Right lobe of liver (tissue), 6 donors: Measurements from ENCODE around the gene AMPD1. TPM values are rescaled to one million over a fixed set of nuclear protein-coding genes. Genes with fewer than 3 reads are reported as not detected.

Experiments used
- ATAC-seq, 4 donors: fragments of 200-7000 bp; cut with Tn5 transposase; one replicate each; pipeline ENCODE4 v1.9.1; 2020; ENCODE audit warnings: mild to moderate bottlenecking in 4 of 4, moderate library complexity in 4 of 4
- DNase-seq, 3 donors: peaks; one replicate each; pipeline ENCODE4 v3.0.0-alpha.2; 2020
- H3K27ac ChIP-seq, 3 donors: fragments of 200-600 bp; one replicate each; pipeline ENCODE4 v1.8.0; 2022
- H3K27me3 ChIP-seq, 2 donors: fragments of 200-600 bp; one replicate each; pipeline ENCODE4 v1.8.0; 2022
- H3K36me3 ChIP-seq, 4 donors: fragments of 200-600 bp; sonication (generic) in 1 of 4; one replicate each; pipeline versions ENCODE4 v1.5.1 to v1.8.0; 2017 to 2022; ENCODE audit warnings: control low read depth in 1 of 4
- H3K4me1 ChIP-seq, 4 donors: fragments of 200-600 bp; sonication (generic) in 1 of 4; one replicate each; pipeline versions ENCODE4 v1.5.1 to v1.8.0; 2017 to 2022; ENCODE audit warnings: control low read depth in 1 of 4
- H3K4me3 ChIP-seq, 3 donors: fragments of 200-600 bp; one replicate each; pipeline ENCODE4 v1.8.0; 2022
- H3K9me3 ChIP-seq, 4 donors: fragments of 200-600 bp; sonication (generic) in 1 of 4; one replicate each; pipeline versions ENCODE4 v1.5.1 to v1.8.0; 2017 to 2022; ENCODE audit warnings: control low read depth in 1 of 4
- POLR2A ChIP-seq: fragments of 450-650 bp; IDR thresholded peaks from one replicate; pipeline ENCODE4 v1.6.1; 2017; ENCODE audit warnings: antibody characterized with exemption, mild to moderate bottlenecking
- WGBS: methylation state at CpG from one replicate; pipeline ENCODE4 v1.1.6; 2018; ENCODE audit warnings: low coverage, low lambda C conversion rate; ENCODE audit not compliant: insufficient coverage; ENCODE audit errors: missing lambda C conversion rate; 5-methylcytosine and 5-hydroxymethylcytosine counted together
- intact Hi-C, 2 donors: fragments of 100-400 bp; cut with DNase I; formaldehyde crosslinking; loops; one replicate each; pipeline versions ENCODE4 v1.11.2 to v1.14.1; 2022
- total RNA-seq, 6 experiments: library from RNA; depleted of rRNA in 2 of 6; stranded (reverse); fragments of >200 nt in 2 of 6; fragmentation: NEBNext Ultra II Directional in 3 of 6; extraction: Animal tissue kit (Norgen Biotek cat#: 25700) in 3 of 6; gene quantifications; one replicate each; pipeline versions ENCODE4 v1.1.0 to v1.2.4, GENCODE V29; 2016 to 2023
- TF ChIP-seq, protein P1 (sequence below), 4 donors: fragments of 200-600 bp in 3 of 4; fragments of 450-650 bp in 1 of 4; IDR thresholded peaks; one replicate each; pipeline versions ENCODE4 v1.5.1 to v1.8.0; 2016 to 2022; ENCODE audit warnings: antibody characterized with exemption in 4 of 4, mild to moderate bottlenecking in 2 of 4
- donor health status: DM: no; HTN: yes; CAD: no.
- donor health status: DM: no; HTN: no; CAD: no.
- donor health status: DM: no; HTN: no; CAD: no.
- donor health status: DM: no; HTN: yes; CAD: no.
- donor health status: DM: no; HTN: yes; CAD: no.

AMPD1 gene
- total RNA-seq, 6 experiments from 2014 or later = 0.12 to 0.19 (median 0.13) TPM; not detected in 3

DNA sequence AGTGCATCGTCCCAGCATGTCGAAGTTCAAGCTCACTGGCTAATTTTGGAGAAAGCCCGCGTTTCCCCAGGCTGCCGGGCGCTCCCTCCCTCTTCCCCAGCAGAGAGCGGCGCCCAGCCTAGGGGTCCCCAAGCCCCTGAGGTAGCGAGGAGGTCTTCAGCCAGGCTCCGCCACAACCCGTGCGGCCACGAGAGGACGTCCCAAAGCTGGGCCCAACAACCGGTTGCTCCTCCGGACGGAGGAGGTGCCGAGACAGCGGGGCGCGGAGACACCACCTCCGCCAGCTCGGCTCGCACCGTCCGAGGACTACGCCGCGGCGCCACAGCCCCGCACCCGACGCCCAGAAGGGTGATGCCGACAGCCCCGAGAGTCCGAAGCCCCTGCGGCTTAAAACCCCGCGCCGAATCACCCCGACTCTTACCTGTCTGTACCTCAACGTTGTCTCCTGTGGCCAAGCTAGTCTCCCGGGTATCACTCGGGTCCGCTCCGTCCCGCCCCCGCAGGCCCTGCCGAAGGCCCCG lies 25.7 kb downstream of the AMPD1 start, which contains the start of gene DENND2C:
DENND2C (minus strand) TSS at position 488 of the 521 bp plus-strand sequence. CDS start 44,065 bp downstream, outside the sequence.
- DNase-seq (no peak), ATAC-seq (peak; percentile 32 to 66 (median 62))
- no peaks in the 10 kb centered on the region for H3K36me3 ChIP-seq
- H3K27me3 ChIP-seq = no peaks in the 10 kb centered on the region
- intact Hi-C loops = no loop called here
- peaks cover 0 to 4% (median 0%) of the 10 kb centered on the region in 4 donors for H3K4me1 ChIP-seq
- H3K9me3 ChIP-seq = no peaks in the 10 kb centered on the region
- 0% methylated on average over 5 of the region's 50 CpGs for WGBS
- peak within 1 kb of the TSS; percentile 56 to 84 (median 77) for H3K27ac ChIP-seq
- TF ChIP-seq POLR2A = no peak
- TF ChIP-seq, protein P1, sequence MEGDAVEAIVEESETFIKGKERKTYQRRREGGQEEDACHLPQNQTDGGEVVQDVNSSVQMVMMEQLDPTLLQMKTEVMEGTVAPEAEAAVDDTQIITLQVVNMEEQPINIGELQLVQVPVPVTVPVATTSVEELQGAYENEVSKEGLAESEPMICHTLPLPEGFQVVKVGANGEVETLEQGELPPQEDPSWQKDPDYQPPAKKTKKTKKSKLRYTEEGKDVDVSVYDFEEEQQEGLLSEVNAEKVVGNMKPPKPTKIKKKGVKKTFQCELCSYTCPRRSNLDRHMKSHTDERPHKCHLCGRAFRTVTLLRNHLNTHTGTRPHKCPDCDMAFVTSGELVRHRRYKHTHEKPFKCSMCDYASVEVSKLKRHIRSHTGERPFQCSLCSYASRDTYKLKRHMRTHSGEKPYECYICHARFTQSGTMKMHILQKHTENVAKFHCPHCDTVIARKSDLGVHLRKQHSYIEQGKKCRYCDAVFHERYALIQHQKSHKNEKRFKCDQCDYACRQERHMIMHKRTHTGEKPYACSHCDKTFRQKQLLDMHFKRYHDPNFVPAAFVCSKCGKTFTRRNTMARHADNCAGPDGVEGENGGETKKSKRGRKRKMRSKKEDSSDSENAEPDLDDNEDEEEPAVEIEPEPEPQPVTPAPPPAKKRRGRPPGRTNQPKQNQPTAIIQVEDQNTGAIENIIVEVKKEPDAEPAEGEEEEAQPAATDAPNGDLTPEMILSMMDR (IDR thresholded peaks at IDR 0.05) = no peak
- peak within 1 kb of the TSS; percentile 69 to 75 (median 70) for H3K4me3 ChIP-seq

DNA sequence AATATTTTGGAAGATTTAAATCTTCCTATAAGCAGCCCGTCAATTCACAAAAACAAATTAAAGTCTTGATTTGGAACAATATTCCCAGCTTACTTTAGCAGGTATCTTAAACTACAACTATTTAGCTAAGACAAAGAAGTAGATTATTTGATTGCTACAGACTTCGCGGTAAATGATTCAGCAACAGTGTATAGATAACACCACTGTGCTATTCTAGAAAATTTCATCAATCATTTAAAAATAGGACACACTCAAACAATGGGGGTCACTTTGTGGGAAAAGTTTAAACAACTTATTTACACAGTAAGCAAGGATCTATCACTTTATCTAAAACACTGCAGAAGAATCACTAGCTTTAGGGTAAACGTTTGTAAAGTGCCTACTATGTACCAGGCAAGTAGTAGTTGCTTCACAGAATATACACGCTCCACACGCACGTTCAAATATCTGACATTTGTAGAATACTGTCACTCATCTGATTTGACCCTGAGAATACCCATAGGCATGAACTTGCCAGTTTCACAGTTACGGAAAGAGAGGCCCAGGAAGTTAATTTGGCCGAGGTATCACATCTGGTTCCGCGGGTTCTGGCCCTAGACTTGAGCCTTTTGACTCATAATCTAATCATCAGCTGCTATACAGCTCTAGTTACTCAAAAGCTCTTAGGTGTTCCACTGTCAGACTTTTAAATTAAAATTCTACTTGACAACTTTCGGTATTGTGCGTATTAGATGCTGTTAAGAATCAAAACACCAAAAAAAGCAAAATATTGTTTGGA lies 26.4 kb downstream of the AMPD1 start:
- peaks cover 0 to 4% (median 0%) of the 10 kb centered on the region in 4 donors for H3K4me1 ChIP-seq
- peak in 1 of 4 donors; percentile 22 for ATAC-seq
- H3K4me3 ChIP-seq = peak overlapping the region; percentile 69 to 75 (median 70)
- no peaks in the 10 kb centered on the region for H3K36me3 ChIP-seq
- DNase-seq = peak in 1 of 3 donors; percentile 19
- peak overlapping the region; percentile 56 to 84 (median 77) for H3K27ac ChIP-seq
- intact Hi-C loops = no loop called here
- WGBS = 13% methylated on average over 11 of the region's 13 CpGs
- no peaks in the 10 kb centered on the region for H3K27me3 ChIP-seq
- no peaks in the 10 kb centered on the region for H3K9me3 ChIP-seq
- no peak for TF ChIP-seq POLR2A
- TF ChIP-seq, protein P1 (IDR thresholded peaks at IDR 0.05) = no peak

DNA sequence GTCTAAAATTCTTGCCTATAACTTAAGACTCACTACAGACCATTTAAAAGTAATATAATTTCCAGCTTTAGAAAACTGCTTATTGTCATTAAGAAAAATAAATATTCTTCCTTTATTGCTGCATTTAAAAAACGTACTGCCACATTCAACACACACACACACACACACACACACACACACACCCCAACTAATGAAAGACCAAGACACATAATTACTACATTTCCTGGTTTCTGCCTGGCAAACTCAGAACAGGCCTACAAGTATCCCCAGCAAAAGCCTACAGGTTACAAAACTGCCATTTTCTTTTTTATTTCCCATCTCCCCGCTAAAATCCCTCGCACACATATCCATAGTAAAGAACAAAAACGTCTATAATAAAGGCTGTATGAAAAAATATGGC lies 27.0 kb downstream of the AMPD1 start:
- ATAC-seq (no peak), DNase-seq (no peak)
- 59% methylated on average over 4 of the region's 4 CpGs for WGBS
- Histone ChIP-seq H3K4me3 (no peak overlapping the region), H3K27ac (peak overlapping the region in 1 of 3 donors; percentile 84), H3K4me1 (peaks cover 0 to 4% (median 0%) of the 10 kb centered on the region in 4 donors), H3K36me3 (no peaks in the 10 kb centered on the region), H3K27me3 (no peaks in the 10 kb centered on the region), H3K9me3 (no peaks in the 10 kb centered on the region)
- intact Hi-C loops = no loop called here
- no peak for TF ChIP-seq POLR2A
- TF ChIP-seq, protein P1 (IDR thresholded peaks at IDR 0.05) = no peak

DNA sequence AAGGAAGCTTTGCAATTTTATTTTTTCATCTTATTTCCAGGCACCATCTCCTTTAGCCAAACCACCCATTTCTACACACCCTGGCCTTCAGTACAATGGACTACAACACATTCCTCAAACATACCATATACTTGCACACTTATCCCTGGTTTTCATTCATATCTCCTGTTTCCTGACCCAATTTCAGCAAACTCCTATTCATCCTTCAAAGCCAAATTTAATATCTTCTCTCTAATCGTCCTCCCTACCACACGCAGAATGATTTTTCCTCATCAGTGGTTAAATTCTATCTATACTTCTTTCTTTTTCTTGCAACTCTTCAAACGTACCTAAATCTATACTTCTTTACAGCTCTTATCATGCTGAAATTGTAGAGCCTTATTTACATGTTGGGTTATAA lies 28.4 kb downstream of the AMPD1 start:
- intact Hi-C loops = no loop called here
- WGBS = 79% methylated on average over 3 of the region's 3 CpGs
- H3K9me3 ChIP-seq = no peaks in the 10 kb centered on the region
- H3K27me3 ChIP-seq = no peaks in the 10 kb centered on the region
- no peak for ATAC-seq
- no peaks in the 10 kb centered on the region for H3K36me3 ChIP-seq
- no peak overlapping the region for H3K4me3 ChIP-seq
- H3K27ac ChIP-seq = no peak overlapping the region
- H3K4me1 ChIP-seq = peaks cover 0 to 4% (median 0%) of the 10 kb centered on the region in 4 donors
- DNase-seq = no peak
- TF ChIP-seq POLR2A = no peak
- TF ChIP-seq, protein P1 (IDR thresholded peaks at IDR 0.05) = no peak
